ENCODE results near the gene RASA2.

DNA sequence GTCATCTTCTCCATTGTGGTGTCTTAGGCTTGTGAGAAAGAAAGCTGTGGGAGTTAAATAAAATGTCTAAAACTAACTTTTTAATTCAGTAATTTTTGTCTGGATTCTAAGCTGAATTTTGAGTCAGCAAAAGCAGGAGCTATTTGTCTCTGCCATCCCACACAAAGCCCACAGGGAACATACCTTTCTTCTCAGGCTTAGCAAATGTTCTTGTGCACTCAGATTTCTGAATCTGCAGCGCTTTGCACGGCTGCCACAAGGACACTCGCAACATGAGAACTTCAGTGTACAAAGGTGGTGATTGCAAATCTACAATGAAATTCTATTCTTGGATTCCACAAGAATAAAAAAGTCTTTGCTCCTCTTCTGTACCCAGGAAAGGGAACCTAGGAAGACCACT lies 163.0 kb downstream of the RASA2 start:
- TF ChIP-seq, protein P1, sequence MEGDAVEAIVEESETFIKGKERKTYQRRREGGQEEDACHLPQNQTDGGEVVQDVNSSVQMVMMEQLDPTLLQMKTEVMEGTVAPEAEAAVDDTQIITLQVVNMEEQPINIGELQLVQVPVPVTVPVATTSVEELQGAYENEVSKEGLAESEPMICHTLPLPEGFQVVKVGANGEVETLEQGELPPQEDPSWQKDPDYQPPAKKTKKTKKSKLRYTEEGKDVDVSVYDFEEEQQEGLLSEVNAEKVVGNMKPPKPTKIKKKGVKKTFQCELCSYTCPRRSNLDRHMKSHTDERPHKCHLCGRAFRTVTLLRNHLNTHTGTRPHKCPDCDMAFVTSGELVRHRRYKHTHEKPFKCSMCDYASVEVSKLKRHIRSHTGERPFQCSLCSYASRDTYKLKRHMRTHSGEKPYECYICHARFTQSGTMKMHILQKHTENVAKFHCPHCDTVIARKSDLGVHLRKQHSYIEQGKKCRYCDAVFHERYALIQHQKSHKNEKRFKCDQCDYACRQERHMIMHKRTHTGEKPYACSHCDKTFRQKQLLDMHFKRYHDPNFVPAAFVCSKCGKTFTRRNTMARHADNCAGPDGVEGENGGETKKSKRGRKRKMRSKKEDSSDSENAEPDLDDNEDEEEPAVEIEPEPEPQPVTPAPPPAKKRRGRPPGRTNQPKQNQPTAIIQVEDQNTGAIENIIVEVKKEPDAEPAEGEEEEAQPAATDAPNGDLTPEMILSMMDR (IDR thresholded peaks at IDR 0.05 in 2 of 3, conservative IDR thresholded peaks at IDR 0.05 in 1 of 3; ENCODE audit: control insufficient read depth in 2 of 3, extremely low read depth in 1 of 3, insufficient read depth in 1 of 3, low read depth in 3 of 3, low read length in 3 of 3), result no peak
- TF ChIP-seq YY1 (IDR thresholded peaks at IDR 0.05; ENCODE audit: low read depth, low read length) (no peak), SREBF2 (IDR thresholded peaks at IDR 0.05; ENCODE audit: low read length) (no peak), EP300 (IDR thresholded peaks at IDR 0.05; ENCODE audit: borderline replicate concordance in 1 of 2, control insufficient read depth in 1 of 2, low read depth in 2 of 2, low read length in 2 of 2) (no peak), POLR2AphosphoS5 (IDR thresholded peaks at IDR 0.05; ENCODE audit: low read length) (no peak), EZH2 (IDR thresholded peaks at IDR 0.05; ENCODE audit: borderline replicate concordance, control insufficient read depth, low read depth, low read length) (no peak), CREM (IDR thresholded peaks at IDR 0.05; ENCODE audit: low read depth) (no peak), CBFB (IDR thresholded peaks at IDR 0.05; ENCODE audit: low read depth) (no peak), CBX3 (IDR thresholded peaks at IDR 0.05; ENCODE audit: borderline replicate concordance, low read depth) (no peak), TCF12 (IDR thresholded peaks at IDR 0.05; ENCODE audit: low read depth, low read length) (no peak), KDM1A (IDR thresholded peaks at IDR 0.05; ENCODE audit: borderline replicate concordance) (no peak)
- TF ChIP-seq, protein P2, sequence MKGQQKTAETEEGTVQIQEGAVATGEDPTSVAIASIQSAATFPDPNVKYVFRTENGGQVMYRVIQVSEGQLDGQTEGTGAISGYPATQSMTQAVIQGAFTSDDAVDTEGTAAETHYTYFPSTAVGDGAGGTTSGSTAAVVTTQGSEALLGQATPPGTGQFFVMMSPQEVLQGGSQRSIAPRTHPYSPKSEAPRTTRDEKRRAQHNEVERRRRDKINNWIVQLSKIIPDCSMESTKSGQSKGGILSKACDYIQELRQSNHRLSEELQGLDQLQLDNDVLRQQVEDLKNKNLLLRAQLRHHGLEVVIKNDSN (IDR thresholded peaks at IDR 0.05; ENCODE audit: borderline replicate concordance, extremely low read length, insufficient read depth, low read depth, low read length), result no peak

Measured in GM12878 (cell line).